GM12878 (cell line): ENCODE measurements around the gene LHX5. TPM values are rescaled to one million over a fixed set of nuclear protein-coding genes. Genes with fewer than 3 reads are reported as not detected.

Source experiments
- ATAC-seq: fragments of 200-7000 bp; cut with Tn5 transposase; 3 replicates; pipeline ENCODE4 v1.9.1; 2020; ENCODE audit warnings: mild to moderate bottlenecking, moderate library complexity
- BruUV-seq: library from RNA; stranded (reverse); fragments of 400-500 nt; replicated peaks from 2 replicates; lab custom pipeline; 2021; lab: Mats Ljungman, UMichigan
- CTCF ChIA-PET: fragments of 300-600 bp; sonication (Branson Sonifier 250); formaldehyde crosslinking; extraction: SDS; loops from one replicate; lab custom pipeline; 2021; ENCODE audit warnings: inconsistent platforms; lab: Yijun Ruan, JAX
- POLR2A ChIA-PET: fragments of 350-600 bp; formaldehyde crosslinking; extraction: SDS; loops from one replicate; lab custom pipeline; 2021; ENCODE audit warnings: inconsistent platforms; lab: Charles Lee
- RAD21 ChIA-PET: fragments of 300-600 bp; sonication (Branson Sonifier 250); formaldehyde crosslinking; loops from one replicate; lab custom pipeline; 2023; ENCODE audit warnings: antibody characterized with exemption; ENCODE audit not compliant: unreplicated experiment; lab: Charles Lee
- SMC1A ChIA-PET: fragments of 300-600 bp; sonication (Branson Sonifier 250); formaldehyde crosslinking; loops from one replicate; lab custom pipeline; 2023; ENCODE audit not compliant: unreplicated experiment, uncharacterized antibody; lab: Charles Lee
- DNase-seq: peaks from one replicate; pipeline ENCODE4 v3.0.0-alpha.2; 2011; ENCODE audit warnings: low read depth, low spot score
- FAIRE-seq: peaks from 3 replicates; lab custom pipeline; 2011; peaks lifted over from hg19 to GRCh38; lab: Jason Lieb, UNC
- H2AFZ ChIP-seq: 2 replicates; pipeline ENCODE4 v1.6.0; 2011; ENCODE audit warnings: low read depth, low read length, control low read depth; ENCODE audit not compliant: control insufficient read depth
- H3K27ac ChIP-seq: 2 replicates; pipeline ENCODE4 v1.5.1; 2011; ENCODE audit warnings: control low read depth; ENCODE audit not compliant: control insufficient read depth, insufficient read depth
- H3K27me3 ChIP-seq, 2 experiments: replicated peaks in 1 of 2; 2 replicates each; pipeline versions ENCODE4 v1.6.0 to v1.6.1; 2011; ENCODE audit warnings: low read length in 1 of 2; ENCODE audit not compliant: control insufficient read depth in 2 of 2, insufficient read depth in 2 of 2
- H3K36me3 ChIP-seq, 2 experiments: 2 replicates each; pipeline ENCODE4 v1.5.1; 2011; ENCODE audit warnings: low read length in 1 of 2; ENCODE audit not compliant: control insufficient read depth in 2 of 2, insufficient read depth in 2 of 2
- H3K4me1 ChIP-seq: 2 replicates; pipeline ENCODE4 v1.6.1; 2011; ENCODE audit warnings: mild to moderate bottlenecking, low read length, moderate library complexity, mixed read lengths; ENCODE audit not compliant: control insufficient read depth, insufficient read depth
- H3K4me2 ChIP-seq: 2 replicates; pipeline ENCODE4 v1.6.0; 2011; ENCODE audit warnings: control low read depth; ENCODE audit not compliant: control insufficient read depth, insufficient read depth
- H3K4me3 ChIP-seq: fragments of 200-600 bp; sonication (generic); 2 replicates; pipeline ENCODE4 v1.5.1; 2016
- H3K79me2 ChIP-seq: 2 replicates; pipeline ENCODE4 v1.6.0; 2011; ENCODE audit warnings: low read length; ENCODE audit not compliant: control insufficient read depth, insufficient read depth
- H3K9ac ChIP-seq: 2 replicates; pipeline ENCODE4 v1.8.0; 2011; ENCODE audit warnings: low read length, control low read depth, mixed read lengths; ENCODE audit not compliant: control insufficient read depth, insufficient read depth
- H3K9me3 ChIP-seq: replicated peaks from 3 replicates; pipeline ENCODE4 v1.5.1; 2011; ENCODE audit warnings: mild to moderate bottlenecking, low read length; ENCODE audit not compliant: control insufficient read depth, insufficient read depth
- H4K20me1 ChIP-seq: 2 replicates; pipeline ENCODE4 v1.6.0; 2011; ENCODE audit not compliant: control insufficient read depth, insufficient read depth
- BRCA1 ChIP-seq: IDR thresholded peaks from 2 replicates; pipeline ENCODE4 v1.6.1; 2011; ENCODE audit warnings: low read depth, low read length, improper control_type of control experiment
- CHD2 ChIP-seq: IDR thresholded peaks from 2 replicates; pipeline ENCODE4 v1.6.1; 2011; ENCODE audit warnings: low read depth, low read length, improper control_type of control experiment, borderline replicate concordance
- GABPA ChIP-seq: IDR thresholded peaks from 2 replicates; pipeline ENCODE4 v1.6.1; 2014; ENCODE audit warnings: antibody characterized with exemption, low read depth, mild to moderate bottlenecking, inconsistent platforms
- POU2F2 ChIP-seq: IDR thresholded peaks from 3 replicates; pipeline ENCODE4 v1.6.1; 2011; ENCODE audit warnings: low read depth, mild to moderate bottlenecking, low read length, borderline replicate concordance
- RCOR1 ChIP-seq: conservative IDR thresholded peaks from 2 replicates; pipeline ENCODE4 v1.6.1; 2012; ENCODE audit warnings: low read depth, low read length, improper control_type of control experiment
- STAT3 ChIP-seq: IDR thresholded peaks from 2 replicates; pipeline ENCODE4 v1.6.1; 2011; ENCODE audit warnings: low read depth, low read length, improper control_type of control experiment
- TCF12 ChIP-seq: IDR thresholded peaks from 2 replicates; pipeline ENCODE4 v1.6.1; 2011; ENCODE audit warnings: low read depth, mild to moderate bottlenecking, low read length
- ZZZ3 ChIP-seq: IDR thresholded peaks from 2 replicates; pipeline ENCODE4 v1.6.1; 2011; ENCODE audit warnings: low read depth; ENCODE audit not compliant: control insufficient read depth, insufficient read length
- WGBS: methylation state at CpG from one replicate; pipeline ENCODE4 v1.1.6; 2016; ENCODE audit warnings: low lambda C conversion rate; ENCODE audit not compliant: insufficient replicate concordance, insufficient coverage; ENCODE audit errors: missing lambda C conversion rate; 5-methylcytosine and 5-hydroxymethylcytosine counted together
- in situ Hi-C: fragments of 300-500 bp; cut with MboI; formaldehyde crosslinking; loops from 9 replicates; pipeline ENCODE4 v1.14.3; 2018; ENCODE audit warnings: mixed read lengths
- intact Hi-C: fragments of 100-400 bp; cut with micrococcal nuclease; formaldehyde crosslinking; loops from one replicate; pipeline ENCODE4 v1.14.2; 2022; ENCODE audit not compliant: unreplicated experiment
- polyA plus RNA-seq, 11 experiments: library from polyadenylated mRNA; depleted of rRNA in 4 of 11; unstranded in 6 of 11; stranded (reverse) in 5 of 11; fragments of >200 nt; fragmentation: Nextera tagmentation in 4 of 11; fragmentation: Illumina TruSeq in 1 of 11; extraction: Ambion mirVana in 4 of 11; extraction: Trizol in 1 of 11; gene quantifications; 1 replicate in 1 of 11; 2 replicates in 10 of 11; pipeline versions ENCODE4 v1.2.1 to v1.2.3, GENCODE V29; 2011 to 2016; ENCODE audit warnings: inconsistent platforms in 2 of 11, missing spikeins in 2 of 11, low read depth in 1 of 11
- total RNA-seq, 4 experiments: library from RNA; depleted of rRNA in 3 of 4; stranded (reverse); fragments of >200 nt in 3 of 4; fragmentation: Illumina TruSeq in 1 of 4; extraction: Trizol in 1 of 4; gene quantifications; 2 replicates each; pipeline versions ENCODE4 v1.2.1 to v1.2.3, GENCODE V29; 2013 to 2021
- TF ChIP-seq, protein P1 (sequence below): fragments of 450-650 bp; conservative IDR thresholded peaks from 2 replicates; pipeline ENCODE4 v1.6.1; 2017; ENCODE audit warnings: mild to moderate bottlenecking, moderate library complexity
- TF ChIP-seq, protein P2 (sequence below), 3 experiments: IDR thresholded peaks in 2 of 3; conservative IDR thresholded peaks in 1 of 3; 2 replicates each; pipeline ENCODE4 v1.5.1; 2011; ENCODE audit warnings: low read depth in 3 of 3, low read length in 3 of 3, mild to moderate bottlenecking in 3 of 3, control low read depth in 2 of 3, moderate library complexity in 2 of 3, inconsistent platforms in 1 of 3, mixed read lengths in 1 of 3; ENCODE audit not compliant: control insufficient read depth in 2 of 3, insufficient read depth in 1 of 3; ENCODE audit errors: extremely low read depth in 1 of 3

LHX5 gene
- total and polyA plus RNA-seq, 10 of the 15 experiments (the other 5 are each of a cell fraction or from before 2014, with no cell fraction given), result 0.03 TPM; not detected in 9

DNA sequence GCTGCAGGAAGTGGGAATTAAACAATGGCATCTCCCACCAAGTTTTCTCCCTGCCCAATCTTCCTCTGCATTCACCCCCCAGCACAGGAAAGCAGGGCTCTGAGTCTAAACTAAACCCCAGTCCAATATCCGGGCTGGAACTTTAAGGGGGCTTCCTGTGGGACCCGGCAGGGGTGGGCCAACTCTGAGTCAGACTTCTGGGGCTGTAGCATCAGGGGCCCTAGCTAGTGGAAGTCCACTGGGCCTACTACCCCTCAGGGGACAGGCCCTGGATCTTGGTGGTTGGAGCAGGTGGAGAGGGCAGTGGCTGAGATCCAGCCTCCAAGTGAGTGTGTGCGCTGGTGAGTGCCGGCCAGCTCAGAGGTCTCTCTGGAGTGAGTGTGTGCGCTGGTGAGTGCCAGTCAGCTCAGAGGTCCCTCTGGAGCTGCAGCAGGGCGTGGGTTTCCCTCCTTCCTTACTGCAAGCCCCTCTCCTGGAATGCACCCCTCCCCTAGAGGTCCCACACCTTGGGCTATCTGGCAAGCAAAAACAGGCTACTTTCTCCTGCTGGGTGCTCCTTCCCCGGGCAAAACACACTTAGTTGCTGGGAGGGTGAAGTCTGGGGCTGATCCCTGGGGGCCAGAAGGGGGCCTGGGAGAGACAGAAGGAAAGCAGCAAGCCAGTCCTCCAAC lies 5.6 kb upstream of the LHX5 start:
- ChIA-PET SMC1A (no interaction called here), POLR2A (no interaction called here), CTCF (no interaction called here), RAD21 (no interaction called here)
- BruUV-seq, result no TSS peak
- in situ Hi-C loops (no loop called here), intact Hi-C loops (no loop called here)
- TF ChIP-seq TCF12 (no peak), POU2F2 (no peak)
- ATAC-seq (no peak), DNase-seq (no peak), FAIRE-seq (no peak)
- Histone ChIP-seq H3K4me3 (no peak overlapping the region), H3K4me1 (no peaks in the 10 kb centered on the region), H3K27me3 (peaks cover 13 to 24% of the 10 kb centered on the region in 2 experiments), H4K20me1 (no peaks in the 10 kb centered on the region), H3K36me3 (no peaks in the 10 kb centered on the region), H3K4me2 (no peak overlapping the region), H3K79me2 (no peaks in the 10 kb centered on the region), H3K9me3 (no peaks in the 10 kb centered on the region; the same call in 2 of the 3 replicates), H3K9ac (no peak overlapping the region), H2AFZ (no peak overlapping the region), H3K27ac (no peak overlapping the region)
- WGBS, result 2% methylated on average over 7 of the region's 7 CpGs

DNA sequence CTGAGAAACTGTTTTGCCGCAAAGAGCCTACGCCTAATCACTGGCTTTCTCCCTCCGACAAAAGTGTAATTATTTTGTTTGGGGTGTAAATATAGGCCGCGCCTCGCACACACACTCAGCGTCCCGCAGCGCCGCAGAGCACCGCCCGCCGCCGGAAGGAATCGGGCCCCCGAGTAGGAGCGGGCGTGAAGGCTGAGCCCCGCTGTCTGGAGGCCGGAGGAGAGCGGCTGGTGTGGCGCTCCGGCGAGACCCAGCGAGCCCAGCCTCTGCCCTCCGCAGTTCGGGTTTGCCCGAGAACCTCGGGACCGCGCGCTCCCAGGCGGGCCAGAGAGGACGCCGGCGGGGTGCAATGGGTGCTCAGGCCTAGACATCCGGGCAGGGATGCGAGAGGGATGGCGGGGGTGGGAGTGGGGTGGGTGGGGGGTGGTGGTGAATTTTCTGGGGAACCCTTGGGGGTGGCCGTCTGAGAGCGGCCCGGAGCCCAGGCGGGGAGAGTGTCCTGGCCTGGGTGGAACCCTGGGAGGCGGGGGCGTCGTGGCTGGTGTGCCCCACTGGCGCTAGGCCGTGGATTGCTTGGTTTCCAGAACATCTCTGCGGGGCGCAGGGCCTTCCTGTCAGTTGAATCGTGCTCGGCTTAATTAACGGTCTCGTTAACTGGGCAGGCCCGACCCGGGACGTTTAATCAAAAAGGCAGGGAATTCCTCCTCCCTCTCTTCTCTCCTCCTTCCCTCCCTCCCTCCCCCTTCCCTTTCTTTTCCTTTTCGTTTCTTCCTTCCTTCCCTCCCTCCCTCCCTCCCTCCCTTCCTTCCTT lies 4.7 kb upstream of the LHX5 start:
- H2AFZ ChIP-seq, result no peak overlapping the region
- H3K36me3 ChIP-seq, result no peaks in the 10 kb centered on the region
- no peaks in the 10 kb centered on the region for H4K20me1 ChIP-seq
- ATAC-seq (no peak), DNase-seq (no peak), FAIRE-seq (no peak)
- BruUV-seq, result no TSS peak
- ChIA-PET SMC1A (no interaction called here), CTCF (no interaction called here), POLR2A (no interaction called here), RAD21 (no interaction called here)
- no peak overlapping the region for H3K9ac ChIP-seq
- in situ Hi-C loops, result no loop called here
- no peaks in the 10 kb centered on the region; the same call in 2 of the 3 replicates for H3K9me3 ChIP-seq
- H3K4me2 ChIP-seq, result no peak overlapping the region
- H3K4me1 ChIP-seq, result no peaks in the 10 kb centered on the region
- peaks cover 13 to 25% of the 10 kb centered on the region in 2 experiments for H3K27me3 ChIP-seq
- H3K79me2 ChIP-seq, result no peaks in the 10 kb centered on the region
- WGBS, result 33% methylated on average over 36 of the region's 58 CpGs
- no peak overlapping the region for H3K27ac ChIP-seq
- intact Hi-C loops, result no loop called here
- no peak overlapping the region for H3K4me3 ChIP-seq
- TF ChIP-seq ZZZ3 (no peak), RCOR1 (no peak), GABPA (no peak), CHD2 (no peak), STAT3 (no peak), BRCA1 (no peak)
- TF ChIP-seq, protein P1, sequence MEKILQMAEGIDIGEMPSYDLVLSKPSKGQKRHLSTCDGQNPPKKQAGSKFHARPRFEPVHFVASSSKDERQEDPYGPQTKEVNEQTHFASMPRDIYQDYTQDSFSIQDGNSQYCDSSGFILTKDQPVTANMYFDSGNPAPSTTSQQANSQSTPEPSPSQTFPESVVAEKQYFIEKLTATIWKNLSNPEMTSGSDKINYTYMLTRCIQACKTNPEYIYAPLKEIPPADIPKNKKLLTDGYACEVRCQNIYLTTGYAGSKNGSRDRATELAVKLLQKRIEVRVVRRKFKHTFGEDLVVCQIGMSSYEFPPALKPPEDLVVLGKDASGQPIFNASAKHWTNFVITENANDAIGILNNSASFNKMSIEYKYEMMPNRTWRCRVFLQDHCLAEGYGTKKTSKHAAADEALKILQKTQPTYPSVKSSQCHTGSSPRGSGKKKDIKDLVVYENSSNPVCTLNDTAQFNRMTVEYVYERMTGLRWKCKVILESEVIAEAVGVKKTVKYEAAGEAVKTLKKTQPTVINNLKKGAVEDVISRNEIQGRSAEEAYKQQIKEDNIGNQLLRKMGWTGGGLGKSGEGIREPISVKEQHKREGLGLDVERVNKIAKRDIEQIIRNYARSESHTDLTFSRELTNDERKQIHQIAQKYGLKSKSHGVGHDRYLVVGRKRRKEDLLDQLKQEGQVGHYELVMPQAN, result no peak
- TF ChIP-seq, protein P2, sequence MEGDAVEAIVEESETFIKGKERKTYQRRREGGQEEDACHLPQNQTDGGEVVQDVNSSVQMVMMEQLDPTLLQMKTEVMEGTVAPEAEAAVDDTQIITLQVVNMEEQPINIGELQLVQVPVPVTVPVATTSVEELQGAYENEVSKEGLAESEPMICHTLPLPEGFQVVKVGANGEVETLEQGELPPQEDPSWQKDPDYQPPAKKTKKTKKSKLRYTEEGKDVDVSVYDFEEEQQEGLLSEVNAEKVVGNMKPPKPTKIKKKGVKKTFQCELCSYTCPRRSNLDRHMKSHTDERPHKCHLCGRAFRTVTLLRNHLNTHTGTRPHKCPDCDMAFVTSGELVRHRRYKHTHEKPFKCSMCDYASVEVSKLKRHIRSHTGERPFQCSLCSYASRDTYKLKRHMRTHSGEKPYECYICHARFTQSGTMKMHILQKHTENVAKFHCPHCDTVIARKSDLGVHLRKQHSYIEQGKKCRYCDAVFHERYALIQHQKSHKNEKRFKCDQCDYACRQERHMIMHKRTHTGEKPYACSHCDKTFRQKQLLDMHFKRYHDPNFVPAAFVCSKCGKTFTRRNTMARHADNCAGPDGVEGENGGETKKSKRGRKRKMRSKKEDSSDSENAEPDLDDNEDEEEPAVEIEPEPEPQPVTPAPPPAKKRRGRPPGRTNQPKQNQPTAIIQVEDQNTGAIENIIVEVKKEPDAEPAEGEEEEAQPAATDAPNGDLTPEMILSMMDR (IDR thresholded peaks at IDR 0.05 in 2 of 3, conservative IDR thresholded peaks at IDR 0.05 in 1 of 3; ENCODE audit: control insufficient read depth in 2 of 3, extremely low read depth in 1 of 3, insufficient read depth in 1 of 3, low read depth in 3 of 3, low read length in 3 of 3), result no peak
